Trophoblast cell (in vitro differentiated cells and primary cell): ENCODE data around the gene SORCS3.

ENCODE experiments used
- DNase-seq, 2 donors: peaks; one replicate each; pipeline ENCODE4 v3.0.0-alpha.2; 2016
- H2AFZ ChIP-seq: 2 replicates; pipeline ENCODE4 v1.6.1; 2013; ENCODE audit warnings: low read length, moderate library complexity, mild to moderate bottlenecking; ENCODE audit not compliant: insufficient read depth, poor library complexity
- H2AK5ac ChIP-seq: 2 replicates; pipeline ENCODE4 v1.6.1; 2013; ENCODE audit warnings: mild to moderate bottlenecking, low read length
- H2BK120ac ChIP-seq: 2 replicates; pipeline ENCODE4 v1.6.1; 2013; ENCODE audit warnings: low read length, mild to moderate bottlenecking, moderate library complexity; ENCODE audit not compliant: insufficient read depth, poor library complexity
- H2BK12ac ChIP-seq: 2 replicates; pipeline ENCODE4 v1.6.1; 2013; ENCODE audit warnings: mild to moderate bottlenecking, low read length, moderate library complexity
- H2BK5ac ChIP-seq: 2 replicates; pipeline ENCODE4 v1.6.1; 2013; ENCODE audit warnings: low read length, low read depth, moderate library complexity, mild to moderate bottlenecking; ENCODE audit not compliant: poor library complexity
- H3K14ac ChIP-seq: 2 replicates; pipeline ENCODE4 v1.6.1; 2013; ENCODE audit warnings: mild to moderate bottlenecking, low read length
- H3K18ac ChIP-seq: 2 replicates; pipeline ENCODE4 v1.6.1; 2013; ENCODE audit warnings: mild to moderate bottlenecking, low read length
- H3K23ac ChIP-seq: 2 replicates; pipeline ENCODE4 v1.6.1; 2013; ENCODE audit warnings: low read length
- H3K27ac ChIP-seq: 2 replicates; pipeline ENCODE4 v1.5.1; 2013; ENCODE audit warnings: low read depth, mild to moderate bottlenecking, inconsistent platforms, low read length, moderate library complexity
- H3K27me3 ChIP-seq: 2 replicates; pipeline ENCODE4 v1.6.1; 2013; ENCODE audit warnings: inconsistent platforms, mild to moderate bottlenecking, low read length, moderate library complexity; ENCODE audit not compliant: insufficient read depth
- H3K36me3 ChIP-seq, 2 experiments: 1 replicate in 1 of 2; 2 replicates in 1 of 2; pipeline ENCODE4 v1.6.1; 2013; ENCODE audit warnings: low read length in 2 of 2, mild to moderate bottlenecking in 2 of 2, moderate library complexity in 1 of 2; ENCODE audit not compliant: insufficient read depth in 2 of 2, control insufficient read depth in 1 of 2
- H3K4ac ChIP-seq: 2 replicates; pipeline ENCODE4 v1.6.1; 2013; ENCODE audit warnings: low read depth, mild to moderate bottlenecking, low read length, moderate library complexity
- H3K4me1 ChIP-seq, 2 experiments: 1 replicate in 1 of 2; 2 replicates in 1 of 2; pipeline ENCODE4 v1.6.1; 2013; ENCODE audit warnings: low read length in 2 of 2, mild to moderate bottlenecking in 2 of 2, moderate library complexity in 1 of 2; ENCODE audit not compliant: insufficient read depth in 2 of 2, control insufficient read depth in 1 of 2
- H3K4me2 ChIP-seq: 2 replicates; pipeline ENCODE4 v1.6.1; 2013; ENCODE audit warnings: inconsistent platforms, mild to moderate bottlenecking, low read length, moderate library complexity
- H3K4me3 ChIP-seq: 2 replicates; pipeline ENCODE4 v1.5.1; 2013; ENCODE audit warnings: mild to moderate bottlenecking, low read depth, low read length, inconsistent platforms
- H3K79me1 ChIP-seq: one replicate; pipeline ENCODE4 v1.6.1; 2013; ENCODE audit warnings: low read length
- H3K79me2 ChIP-seq: 2 replicates; pipeline ENCODE4 v1.6.1; 2013; ENCODE audit warnings: low read length, mild to moderate bottlenecking; ENCODE audit not compliant: control insufficient read depth, insufficient read depth, poor library complexity
- H3K9ac ChIP-seq: 2 replicates; pipeline ENCODE4 v1.6.1; 2013; ENCODE audit warnings: mild to moderate bottlenecking, low read length
- H3K9me3 ChIP-seq: 2 replicates; pipeline ENCODE4 v1.6.1; 2013; ENCODE audit warnings: low read depth, mild to moderate bottlenecking, control low read depth, inconsistent platforms, low read length; ENCODE audit not compliant: insufficient read depth
- H4K12ac ChIP-seq: 2 replicates; pipeline ENCODE4 v1.6.1; 2013; ENCODE audit warnings: low read depth, mild to moderate bottlenecking, low read length, moderate library complexity
- H4K8ac ChIP-seq: 2 replicates; pipeline ENCODE4 v1.6.1; 2013; ENCODE audit warnings: low read depth, mild to moderate bottlenecking, low read length, moderate library complexity
- H4K91ac ChIP-seq: one replicate; pipeline ENCODE4 v1.6.1; 2013; ENCODE audit warnings: low read depth, mild to moderate bottlenecking, low read length, moderate library complexity
- WGBS: extraction: QIAGEN DNeasy Blood & Tissue Kit; methylation state at CpG from one replicate; pipeline ENCODE4 v1.1.7; 2013; ENCODE audit warnings: missing lambda C conversion rate; ENCODE audit not compliant: insufficient read length, insufficient coverage; ENCODE audit errors: extremely low coverage; 5-methylcytosine and 5-hydroxymethylcytosine counted together

SORCS3 gene

GRCh38 chr10:104935656-104936055, 294.6 kb downstream of the SORCS3 start:
- no peaks in the 10 kb centered on the region for H3K27me3 ChIP-seq

GRCh38 chr10:104937567-104937966, 296.5 kb downstream of the SORCS3 start:
- H3K4me2 ChIP-seq, result no peak overlapping the region
- no peaks in the 10 kb centered on the region for H3K4me1 ChIP-seq
- H3K18ac ChIP-seq, result no peak overlapping the region

More at GRCh38 chr10:104935656-104936055, 294.6 kb downstream of the SORCS3 start:
- Histone ChIP-seq H3K4me2 (no peak overlapping the region), H3K79me1 (no peaks in the 10 kb centered on the region), H3K79me2 (no peaks in the 10 kb centered on the region), H3K4me1 (no peaks in the 10 kb centered on the region), H3K14ac (no peak overlapping the region), H4K12ac (no peak overlapping the region), H2AK5ac (no peak overlapping the region), H3K27ac (no peak overlapping the region), H2BK120ac (no peak overlapping the region), H4K8ac (no peak overlapping the region), H2BK12ac (no peak overlapping the region), H3K4me3 (no peak overlapping the region), H3K9ac (no peak overlapping the region), H4K91ac (no peak overlapping the region), H3K4ac (no peak overlapping the region), H2AFZ (no peak overlapping the region), H2BK5ac (no peak overlapping the region), H3K18ac (no peak overlapping the region), H3K9me3 (peaks cover 2% of the 10 kb centered on the region), H3K36me3 (no peaks in the 10 kb centered on the region), H3K23ac (no peak overlapping the region)
- no peak for DNase-seq
- no CpG with 5 or more reads among the region's 2 CpGs for WGBS

GRCh38 chr10:104938031-104938430, 296.9 kb downstream of the SORCS3 start:
- Histone ChIP-seq H2BK5ac (no peak overlapping the region), H2BK12ac (no peak overlapping the region), H2BK120ac (no peak overlapping the region), H3K4me2 (no peak overlapping the region), H3K79me1 (no peaks in the 10 kb centered on the region), H3K23ac (no peak overlapping the region), H3K9ac (no peak overlapping the region), H3K36me3 (no peaks in the 10 kb centered on the region), H2AK5ac (no peak overlapping the region), H3K4me1 (no peaks in the 10 kb centered on the region), H3K14ac (no peak overlapping the region), H3K27me3 (no peaks in the 10 kb centered on the region), H3K9me3 (peaks cover 2% of the 10 kb centered on the region), H2AFZ (no peak overlapping the region), H4K8ac (no peak overlapping the region), H4K12ac (no peak overlapping the region), H3K27ac (no peak overlapping the region), H3K4ac (no peak overlapping the region), H4K91ac (no peak overlapping the region), H3K4me3 (no peak overlapping the region), H3K18ac (no peak overlapping the region), H3K79me2 (no peaks in the 10 kb centered on the region)
- WGBS, result no CpG with 5 or more reads among the region's 4 CpGs
- no peak for DNase-seq

More at GRCh38 chr10:104937567-104937966, 296.5 kb downstream of the SORCS3 start:
- Histone ChIP-seq H2AFZ (no peak overlapping the region), H3K9me3 (peaks cover 2% of the 10 kb centered on the region), H3K27ac (no peak overlapping the region), H2BK12ac (no peak overlapping the region), H2BK120ac (no peak overlapping the region), H3K9ac (no peak overlapping the region), H3K36me3 (no peaks in the 10 kb centered on the region), H3K23ac (no peak overlapping the region), H3K79me1 (no peaks in the 10 kb centered on the region), H4K91ac (no peak overlapping the region), H3K14ac (no peak overlapping the region), H4K12ac (no peak overlapping the region), H4K8ac (no peak overlapping the region), H2BK5ac (no peak overlapping the region), H2AK5ac (no peak overlapping the region), H3K4ac (no peak overlapping the region), H3K27me3 (no peaks in the 10 kb centered on the region), H3K79me2 (no peaks in the 10 kb centered on the region), H3K4me3 (no peak overlapping the region)
- DNase-seq, result no peak
- WGBS, result no CpG with 5 or more reads among the region's 2 CpGs

- H3K4me1 ChIP-seq, result no peaks in the 10 kb centered on the region
- no peaks in the 10 kb centered on the region for H3K79me2 ChIP-seq
- H3K27ac ChIP-seq, result no peak overlapping the region
- no peaks in the 10 kb centered on the region for H3K79me1 ChIP-seq
- no peak overlapping the region for H4K12ac ChIP-seq
- no peak for DNase-seq
- no peak overlapping the region for H3K4me2 ChIP-seq
- H2BK120ac ChIP-seq, result no peak overlapping the region
- no peak overlapping the region for H3K4ac ChIP-seq
- no peak overlapping the region for H3K23ac ChIP-seq
- no peak overlapping the region for H3K14ac ChIP-seq
- no peak overlapping the region for H2BK5ac ChIP-seq
- H2AK5ac ChIP-seq, result no peak overlapping the region
- no peak overlapping the region for H4K91ac ChIP-seq
- no peaks in the 10 kb centered on the region for H3K27me3 ChIP-seq
- no peak overlapping the region for H4K8ac ChIP-seq
- no peak overlapping the region for H3K9ac ChIP-seq
- no peak overlapping the region for H2AFZ ChIP-seq
- H3K4me3 ChIP-seq, result no peak overlapping the region
- H2BK12ac ChIP-seq, result no peak overlapping the region
- H3K18ac ChIP-seq, result no peak overlapping the region
- H3K9me3 ChIP-seq, result peaks cover 2% of the 10 kb centered on the region
- H3K36me3 ChIP-seq, result no peaks in the 10 kb centered on the region
Measured at GRCh38 chr10:104941662-104942061, 300.6 kb downstream of the SORCS3 start.
